GM12875 (cell line): ENCODE measurements around the gene BLCAP.

Experiments
- H3K4me3 ChIP-seq: one replicate; pipeline ENCODE4 v1.5.1; 2011; ENCODE audit warnings: low read depth, low read length, control low read depth
- TF ChIP-seq, protein P1 (sequence below): IDR thresholded peaks from 2 replicates; pipeline ENCODE4 v1.5.1; 2011; ENCODE audit warnings: low read depth, mild to moderate bottlenecking, control low read depth, inconsistent platforms, low read length, moderate library complexity, borderline replicate concordance; ENCODE audit not compliant: insufficient read depth

BLCAP gene

DNA sequence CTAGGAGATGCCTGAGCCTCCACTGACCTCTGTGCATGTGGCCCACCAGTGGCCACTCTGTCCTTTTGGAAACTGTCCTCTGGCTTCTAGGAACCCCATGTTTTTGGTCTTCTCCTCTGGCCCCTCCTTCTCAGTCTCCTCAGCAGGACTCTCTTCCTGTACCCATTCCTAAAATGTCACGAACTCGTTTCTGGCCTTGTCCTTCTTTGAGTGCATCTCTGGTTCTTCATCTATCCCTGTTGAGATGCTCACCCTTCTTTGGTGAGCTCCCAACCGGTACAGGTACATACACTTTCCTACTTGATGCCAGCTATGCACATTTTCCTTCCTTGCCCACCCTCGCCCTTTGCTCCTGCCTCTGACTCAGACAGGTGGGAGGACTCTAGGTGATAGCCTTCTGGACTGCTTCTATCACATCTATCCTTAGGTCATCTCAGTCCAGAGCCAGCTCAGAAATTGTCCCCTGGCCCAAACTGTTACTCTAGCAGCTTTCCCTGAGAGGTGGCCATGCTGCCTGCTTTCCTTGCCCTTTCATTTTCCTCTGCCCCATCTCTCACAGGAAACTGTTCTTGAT is 21.4 kb downstream of the BLCAP start:
- no peak overlapping the region for H3K4me3 ChIP-seq
- TF ChIP-seq, protein P1, sequence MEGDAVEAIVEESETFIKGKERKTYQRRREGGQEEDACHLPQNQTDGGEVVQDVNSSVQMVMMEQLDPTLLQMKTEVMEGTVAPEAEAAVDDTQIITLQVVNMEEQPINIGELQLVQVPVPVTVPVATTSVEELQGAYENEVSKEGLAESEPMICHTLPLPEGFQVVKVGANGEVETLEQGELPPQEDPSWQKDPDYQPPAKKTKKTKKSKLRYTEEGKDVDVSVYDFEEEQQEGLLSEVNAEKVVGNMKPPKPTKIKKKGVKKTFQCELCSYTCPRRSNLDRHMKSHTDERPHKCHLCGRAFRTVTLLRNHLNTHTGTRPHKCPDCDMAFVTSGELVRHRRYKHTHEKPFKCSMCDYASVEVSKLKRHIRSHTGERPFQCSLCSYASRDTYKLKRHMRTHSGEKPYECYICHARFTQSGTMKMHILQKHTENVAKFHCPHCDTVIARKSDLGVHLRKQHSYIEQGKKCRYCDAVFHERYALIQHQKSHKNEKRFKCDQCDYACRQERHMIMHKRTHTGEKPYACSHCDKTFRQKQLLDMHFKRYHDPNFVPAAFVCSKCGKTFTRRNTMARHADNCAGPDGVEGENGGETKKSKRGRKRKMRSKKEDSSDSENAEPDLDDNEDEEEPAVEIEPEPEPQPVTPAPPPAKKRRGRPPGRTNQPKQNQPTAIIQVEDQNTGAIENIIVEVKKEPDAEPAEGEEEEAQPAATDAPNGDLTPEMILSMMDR, result no peak

DNA sequence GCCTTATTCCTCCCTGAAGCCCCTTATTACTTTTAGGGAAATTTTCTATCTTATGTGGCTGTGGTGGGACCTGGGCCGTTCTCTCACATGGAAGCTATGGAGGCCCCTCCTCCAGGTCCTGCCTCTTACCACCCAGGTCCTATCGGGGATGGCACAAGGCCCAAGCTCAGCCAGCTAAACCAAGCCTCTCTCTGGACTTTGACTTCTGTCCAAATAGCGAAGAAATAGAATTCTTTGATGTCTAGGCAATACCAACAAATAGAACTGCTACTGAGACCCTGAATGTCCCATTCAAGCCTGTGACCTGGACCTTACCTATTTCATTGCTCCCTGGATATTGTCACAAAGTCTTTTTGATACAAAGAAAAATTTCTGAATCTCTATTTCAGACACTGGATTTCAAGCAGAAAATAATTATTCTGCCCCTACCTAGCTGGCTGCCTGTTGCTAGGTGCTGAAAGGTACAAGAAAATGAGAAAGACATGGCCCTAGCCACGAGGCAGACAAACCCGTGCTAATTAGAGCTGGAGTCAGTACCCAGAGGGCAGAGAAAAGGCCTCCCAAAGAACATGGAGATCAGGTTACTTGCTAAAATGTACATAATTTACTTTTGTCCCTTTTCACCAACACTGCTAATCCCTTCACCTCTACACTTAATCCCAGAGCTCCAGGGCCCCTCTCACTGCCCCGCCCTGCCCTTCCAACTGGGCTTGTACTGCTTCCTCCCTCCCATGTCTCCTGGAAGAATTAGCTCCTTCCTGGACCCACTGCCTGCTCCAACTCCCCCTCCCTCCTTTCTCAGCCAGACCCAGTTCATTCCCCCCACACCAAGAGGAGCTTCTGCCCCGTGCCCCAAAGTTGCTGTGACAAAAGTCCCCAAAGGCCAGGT is 22.2 kb downstream of the BLCAP start:
- H3K4me3 ChIP-seq, result no peak overlapping the region
- TF ChIP-seq, protein P1, result no peak

DNA sequence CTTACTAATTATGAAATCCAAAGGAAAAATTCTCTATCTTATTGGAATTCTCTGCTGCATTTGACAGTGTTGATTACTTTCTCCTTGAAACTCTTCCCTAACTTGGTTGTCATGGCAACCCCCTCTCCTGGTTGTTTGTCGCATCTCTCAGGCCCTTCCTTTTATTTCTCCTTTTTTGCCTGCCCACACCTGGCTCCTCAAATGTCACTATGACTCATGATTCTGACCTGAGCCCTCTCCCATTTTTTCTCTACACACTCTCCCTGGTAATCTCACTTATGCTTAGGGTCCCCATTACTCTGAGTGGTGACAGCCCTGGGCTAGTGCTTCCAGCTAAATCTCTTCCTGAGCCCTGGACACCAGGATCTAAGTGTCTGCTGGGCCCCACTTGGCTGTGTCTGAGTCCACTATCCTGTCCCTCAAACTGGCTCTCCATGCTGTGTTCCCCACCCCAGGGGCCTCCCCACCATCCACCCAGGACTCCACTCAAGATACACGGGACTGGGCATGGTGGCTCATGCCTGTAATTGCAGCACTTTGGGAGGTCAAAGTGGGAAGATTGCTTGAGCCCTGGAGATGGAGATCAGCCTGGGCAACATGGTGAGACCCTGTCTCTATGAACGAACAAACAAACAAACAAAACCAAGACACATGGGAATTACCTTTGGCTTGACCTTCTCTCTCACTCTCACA is 23.1 kb downstream of the BLCAP start:
- TF ChIP-seq, protein P1, result no peak
- H3K4me3 ChIP-seq, result no peak overlapping the region

- TF ChIP-seq, protein P1, result no peak
- H3K4me3 ChIP-seq, result no peak overlapping the region
Measured at GRCh38 chr20:37503256-37503927, 24.3 kb downstream of the BLCAP start.

- TF ChIP-seq, protein P1, result no peak
- no peak overlapping the region for H3K4me3 ChIP-seq
Measured at GRCh38 chr20:37502654-37503053, 25.0 kb downstream of the BLCAP start.

GRCh38 chr20:37501940-37502339 is 25.7 kb downstream of the BLCAP start:
- TF ChIP-seq, protein P1, result no peak

More at GRCh38 chr20:37501940-37502339, 25.7 kb downstream of the BLCAP start:
- H3K4me3 ChIP-seq, result no peak overlapping the region
